ENCODE data around the gene ANTXRL.
"Not testable (repeated sequence)": the region's sequence is repeated elsewhere in the genome, so short reads cannot be mapped to it uniquely, and the experiment has no call there.

Gene ANTXRL

GRCh38 chr10:46326971-46327370 lies 40.2 kb downstream of the ANTXRL start:
- Histone ChIP-seq H3K27me3 (ENCODE audit: control insufficient read depth, insufficient read depth, low read length) (no peaks in the 10 kb centered on the region), H3K9ac (ENCODE audit: low read depth, low read length) (no peak overlapping the region), H3K4me1 (ENCODE audit: control insufficient read depth, insufficient read depth, low read length) (no peaks in the 10 kb centered on the region; the same call in 1 of the 2 replicates), H3K27ac (ENCODE audit: low read depth, low read length) (no peak overlapping the region), H3K9me3 (ENCODE audit: control insufficient read depth, insufficient read depth, low read length) (no peaks in the 10 kb centered on the region), H3K36me3 (ENCODE audit: control insufficient read depth, insufficient read depth, low read length) (no peaks in the 10 kb centered on the region), H3K4me3 (ENCODE audit: low read depth, low read length) (no peak overlapping the region)

DNA sequence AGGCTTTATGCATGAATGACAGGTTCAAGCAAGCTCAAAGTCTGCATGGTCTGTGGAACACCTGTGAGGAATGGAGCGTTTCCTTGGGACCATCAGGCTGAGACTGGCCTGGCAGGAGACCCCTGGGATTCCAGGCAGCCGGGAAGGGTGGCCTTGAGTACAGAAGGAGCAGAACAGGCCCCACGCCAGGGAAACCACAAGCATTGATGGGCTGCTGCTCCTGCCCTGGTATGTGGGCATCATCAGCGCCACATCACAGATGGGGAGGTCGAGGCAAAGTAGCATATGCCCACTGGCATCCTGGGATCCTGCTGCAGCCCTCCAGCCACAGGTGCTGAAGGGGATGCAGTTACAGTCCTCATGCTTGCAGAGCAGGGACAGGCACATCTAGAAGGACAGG lies 40.9 kb downstream of the ANTXRL start:
- Histone ChIP-seq H3K27me3 (ENCODE audit: control insufficient read depth, insufficient read depth, low read length) (no peaks in the 10 kb centered on the region), H3K4me1 (ENCODE audit: control insufficient read depth, insufficient read depth, low read length) (no peaks in the 10 kb centered on the region; the same call in 1 of the 2 replicates), H3K9ac (ENCODE audit: low read depth, low read length) (no peak overlapping the region), H3K4me3 (ENCODE audit: low read depth, low read length) (no peak overlapping the region), H3K9me3 (ENCODE audit: control insufficient read depth, insufficient read depth, low read length) (no peaks in the 10 kb centered on the region), H3K36me3 (ENCODE audit: control insufficient read depth, insufficient read depth, low read length) (no peaks in the 10 kb centered on the region), H3K27ac (ENCODE audit: low read depth, low read length) (no peak overlapping the region)

DNA sequence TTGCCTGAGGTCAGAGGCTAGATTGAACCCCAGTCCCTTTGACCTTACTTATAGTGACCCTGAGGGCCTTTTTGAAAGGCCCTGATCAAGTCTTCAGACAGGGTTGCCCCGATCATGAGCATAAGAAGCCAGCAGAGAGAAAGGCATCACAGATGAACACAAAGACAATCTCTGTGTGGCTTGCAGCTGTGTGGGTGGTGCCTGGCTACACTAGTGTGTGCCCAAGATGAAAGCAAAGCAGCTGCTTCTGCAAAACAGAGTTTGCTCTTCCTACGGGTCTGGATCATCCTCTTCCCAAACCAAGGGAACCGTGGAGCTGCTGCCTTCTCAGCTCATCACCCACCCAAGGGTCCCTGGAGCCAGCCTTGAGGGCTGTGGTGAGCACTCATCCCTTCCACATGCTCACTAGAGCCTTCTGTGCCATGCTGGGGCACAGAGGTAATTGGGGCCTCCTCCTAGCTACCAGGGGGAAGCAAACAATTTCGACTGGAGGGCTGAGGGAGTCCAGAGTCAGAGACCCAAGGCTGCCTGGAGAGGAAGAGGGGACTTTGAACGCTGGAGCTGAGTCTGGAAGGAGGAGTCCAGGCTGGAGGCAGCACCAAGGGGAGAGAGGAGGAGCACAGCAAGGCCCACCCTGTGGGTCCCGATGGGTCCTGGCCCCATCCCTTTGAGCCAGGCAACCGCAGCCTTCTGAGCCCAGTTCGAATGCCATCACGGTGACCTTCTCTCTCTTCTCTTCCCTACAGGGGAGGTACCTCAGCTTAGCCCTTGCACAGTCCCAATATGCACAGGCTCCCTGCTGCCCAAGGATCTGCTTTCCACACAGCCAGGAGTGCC lies 42.3 kb downstream of the ANTXRL start:
- Histone ChIP-seq H3K4me3 (ENCODE audit: low read depth, low read length) (no peak overlapping the region), H3K9ac (ENCODE audit: low read depth, low read length) (no peak overlapping the region), H3K27me3 (ENCODE audit: control insufficient read depth, insufficient read depth, low read length) (no peaks in the 10 kb centered on the region), H3K9me3 (ENCODE audit: control insufficient read depth, insufficient read depth, low read length) (no peaks in the 10 kb centered on the region), H3K27ac (ENCODE audit: low read depth, low read length) (no peak overlapping the region), H3K36me3 (ENCODE audit: control insufficient read depth, insufficient read depth, low read length) (no peaks in the 10 kb centered on the region), H3K4me1 (ENCODE audit: control insufficient read depth, insufficient read depth, low read length) (no peaks in the 10 kb centered on the region; the same call in 1 of the 2 replicates)

GRCh38 chr10:46329690-46330016 lies 42.9 kb downstream of the ANTXRL start:
- no peaks in the 10 kb centered on the region for H3K27me3 ChIP-seq (ENCODE audit: control insufficient read depth, insufficient read depth, low read length)
- no peaks in the 10 kb centered on the region for H3K9me3 ChIP-seq (ENCODE audit: control insufficient read depth, insufficient read depth, low read length)
- no peak overlapping the region for H3K4me3 ChIP-seq (ENCODE audit: low read depth, low read length)
- no peaks in the 10 kb centered on the region for H3K36me3 ChIP-seq (ENCODE audit: control insufficient read depth, insufficient read depth, low read length)
- no peak overlapping the region for H3K27ac ChIP-seq (ENCODE audit: low read depth, low read length)
- no peak overlapping the region for H3K9ac ChIP-seq (ENCODE audit: low read depth, low read length)
- no peaks in the 10 kb centered on the region; the same call in 1 of the 2 replicates for H3K4me1 ChIP-seq (ENCODE audit: control insufficient read depth, insufficient read depth, low read length)

DNA sequence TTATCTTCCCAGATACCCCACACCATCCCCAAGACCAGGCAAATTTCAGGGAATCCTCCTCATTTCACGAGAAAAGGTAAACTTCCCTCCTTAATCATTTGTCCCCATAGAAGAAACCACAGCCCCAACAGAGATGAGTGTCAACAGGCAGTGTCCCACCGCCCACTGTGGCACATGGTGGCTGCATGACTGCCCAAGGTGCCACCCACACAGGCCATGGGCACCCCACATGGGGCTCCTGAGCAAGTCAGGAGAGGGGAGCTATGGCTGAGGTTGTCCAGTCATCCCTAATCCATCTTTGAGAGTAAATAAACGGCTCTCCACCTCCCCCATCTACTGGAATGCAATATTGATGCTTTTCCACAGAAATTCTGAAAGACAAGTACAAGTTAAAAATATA lies 44.1 kb downstream of the ANTXRL start:
- no peak overlapping the region for H3K4me3 ChIP-seq (ENCODE audit: low read depth, low read length)
- H3K27ac ChIP-seq (ENCODE audit: low read depth, low read length): no peak overlapping the region
- no peaks in the 10 kb centered on the region; the same call in 1 of the 2 replicates for H3K4me1 ChIP-seq (ENCODE audit: control insufficient read depth, insufficient read depth, low read length)
- no peak overlapping the region for H3K9ac ChIP-seq (ENCODE audit: low read depth, low read length)
- no peaks in the 10 kb centered on the region for H3K9me3 ChIP-seq (ENCODE audit: control insufficient read depth, insufficient read depth, low read length)
- no peaks in the 10 kb centered on the region for H3K36me3 ChIP-seq (ENCODE audit: control insufficient read depth, insufficient read depth, low read length)
- no peaks in the 10 kb centered on the region for H3K27me3 ChIP-seq (ENCODE audit: control insufficient read depth, insufficient read depth, low read length)

DNA sequence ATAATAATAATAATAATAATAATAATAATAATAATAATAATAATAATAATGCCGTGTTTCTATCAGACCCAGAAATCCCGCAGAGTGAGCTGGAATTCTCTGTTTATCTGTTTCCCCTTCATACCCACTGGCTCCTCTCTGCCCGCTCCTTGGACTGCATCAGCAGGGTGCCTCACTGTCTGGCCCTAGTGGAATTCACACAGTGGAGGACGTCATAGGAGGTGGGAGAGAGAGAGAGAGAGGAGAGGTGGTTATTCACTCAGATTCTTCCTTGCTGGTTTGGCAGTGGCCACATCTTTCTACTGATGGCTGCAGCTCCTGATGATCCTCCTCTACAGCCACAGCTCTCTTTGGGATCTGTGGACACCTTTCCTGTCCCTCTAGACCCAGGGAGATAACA lies 78.7 kb downstream of the ANTXRL start:
- not testable (repeated sequence) for H3K4me3 ChIP-seq (ENCODE audit: low read depth, low read length); H3K36me3 ChIP-seq (ENCODE audit: control insufficient read depth, insufficient read depth, low read length); H3K27ac ChIP-seq (ENCODE audit: low read depth, low read length); H3K4me1 ChIP-seq (ENCODE audit: control insufficient read depth, insufficient read depth, low read length); H3K27me3 ChIP-seq (ENCODE audit: control insufficient read depth, insufficient read depth, low read length); H3K9ac ChIP-seq (ENCODE audit: low read depth, low read length); H3K9me3 ChIP-seq (ENCODE audit: control insufficient read depth, insufficient read depth, low read length)

DNA sequence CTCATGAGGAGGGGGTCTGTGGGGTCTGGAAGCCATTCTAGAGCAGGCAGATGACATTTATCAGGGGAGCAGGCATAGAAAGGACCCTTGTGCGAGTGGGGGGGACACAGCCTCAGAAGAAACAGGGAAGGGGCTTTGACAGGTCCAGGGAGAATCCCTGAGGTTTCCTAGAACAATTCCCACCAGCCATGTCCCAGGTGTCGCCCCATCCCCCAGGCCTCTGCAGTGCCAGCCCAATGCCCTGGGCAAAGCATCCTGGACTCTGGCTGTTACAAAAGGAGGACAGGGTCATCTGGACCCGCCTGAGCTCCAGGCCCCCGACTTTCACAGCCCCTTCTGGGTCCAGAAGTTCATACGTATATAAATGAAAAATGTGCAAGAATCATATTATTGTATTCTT lies 80.4 kb downstream of the ANTXRL start:
- H3K27ac ChIP-seq (ENCODE audit: low read depth, low read length); H3K27me3 ChIP-seq (ENCODE audit: control insufficient read depth, insufficient read depth, low read length); H3K9ac ChIP-seq (ENCODE audit: low read depth, low read length); H3K36me3 ChIP-seq (ENCODE audit: control insufficient read depth, insufficient read depth, low read length); H3K4me1 ChIP-seq (ENCODE audit: control insufficient read depth, insufficient read depth, low read length); H3K9me3 ChIP-seq (ENCODE audit: control insufficient read depth, insufficient read depth, low read length); H3K4me3 ChIP-seq (ENCODE audit: low read depth, low read length): not testable (repeated sequence)

- H3K27ac ChIP-seq (ENCODE audit: low read depth, low read length); H3K4me3 ChIP-seq (ENCODE audit: low read depth, low read length); H3K9ac ChIP-seq (ENCODE audit: low read depth, low read length); H3K9me3 ChIP-seq (ENCODE audit: control insufficient read depth, insufficient read depth, low read length); H3K36me3 ChIP-seq (ENCODE audit: control insufficient read depth, insufficient read depth, low read length); H3K27me3 ChIP-seq (ENCODE audit: control insufficient read depth, insufficient read depth, low read length); H3K4me1 ChIP-seq (ENCODE audit: control insufficient read depth, insufficient read depth, low read length): not testable (repeated sequence)
Observed at GRCh38 chr10:46367666-46368240, 81.0 kb downstream of the ANTXRL start.

DNA sequence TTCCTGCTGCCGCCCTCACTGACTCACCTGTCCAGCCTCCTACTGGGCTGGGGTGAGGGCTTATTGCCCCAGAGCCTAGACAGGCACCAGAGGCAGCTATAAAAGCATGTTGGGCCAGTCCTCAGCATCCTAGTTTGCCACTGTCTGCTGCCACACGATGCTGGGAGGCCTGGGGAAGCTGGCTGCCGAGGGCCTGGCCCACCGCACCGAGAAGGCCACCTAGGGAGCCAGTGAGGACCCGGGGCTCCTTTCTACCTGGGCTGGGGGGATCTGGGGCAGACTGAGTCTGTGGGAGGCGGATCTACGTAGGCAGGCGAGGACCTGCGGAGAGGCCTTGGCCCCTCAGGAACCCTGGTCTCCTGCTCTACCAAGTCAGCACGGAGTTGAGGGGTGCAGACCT lies 82.2 kb downstream of the ANTXRL start:
- H3K27ac ChIP-seq (ENCODE audit: low read depth, low read length); H3K36me3 ChIP-seq (ENCODE audit: control insufficient read depth, insufficient read depth, low read length); H3K4me1 ChIP-seq (ENCODE audit: control insufficient read depth, insufficient read depth, low read length); H3K9me3 ChIP-seq (ENCODE audit: control insufficient read depth, insufficient read depth, low read length); H3K4me3 ChIP-seq (ENCODE audit: low read depth, low read length); H3K27me3 ChIP-seq (ENCODE audit: control insufficient read depth, insufficient read depth, low read length); H3K9ac ChIP-seq (ENCODE audit: low read depth, low read length): not testable (repeated sequence)

- not testable (repeated sequence) for H3K4me3 ChIP-seq (ENCODE audit: low read depth, low read length); H3K9ac ChIP-seq (ENCODE audit: low read depth, low read length); H3K27me3 ChIP-seq (ENCODE audit: control insufficient read depth, insufficient read depth, low read length); H3K36me3 ChIP-seq (ENCODE audit: control insufficient read depth, insufficient read depth, low read length); H3K27ac ChIP-seq (ENCODE audit: low read depth, low read length); H3K9me3 ChIP-seq (ENCODE audit: control insufficient read depth, insufficient read depth, low read length); H3K4me1 ChIP-seq (ENCODE audit: control insufficient read depth, insufficient read depth, low read length)
Observed at GRCh38 chr10:46374410-46374809, 87.6 kb downstream of the ANTXRL start.

- H3K9ac ChIP-seq (ENCODE audit: low read depth, low read length); H3K4me3 ChIP-seq (ENCODE audit: low read depth, low read length); H3K27me3 ChIP-seq (ENCODE audit: control insufficient read depth, insufficient read depth, low read length); H3K9me3 ChIP-seq (ENCODE audit: control insufficient read depth, insufficient read depth, low read length); H3K36me3 ChIP-seq (ENCODE audit: control insufficient read depth, insufficient read depth, low read length); H3K4me1 ChIP-seq (ENCODE audit: control insufficient read depth, insufficient read depth, low read length); H3K27ac ChIP-seq (ENCODE audit: low read depth, low read length): not testable (repeated sequence)
Observed at GRCh38 chr10:46375406-46375805, 88.6 kb downstream of the ANTXRL start, which contains the start of gene ANXA8L1. ANXA8L1 (plus strand) TSS chr10:46375776; CDS start chr10:46375852, 76 bp downstream.

Measured in HUES48 (cell line).